Nephron (organoid): ENCODE results near the gene C1QTNF4.

Experiments used
- H3K27ac Mint-ChIP-seq, 3 experiments: 2 replicates each; pipeline ENCODE4 v1.8.0; 2020; ENCODE audit warnings: mixed read lengths in 3 of 3, mild to moderate bottlenecking in 2 of 3, moderate library complexity in 1 of 3
- H3K27me3 Mint-ChIP-seq: 2 replicates; pipeline ENCODE4 v1.8.0; 2021; ENCODE audit warnings: low read depth, mild to moderate bottlenecking, moderate library complexity, mixed read lengths
- H3K36me3 Mint-ChIP-seq: 2 replicates; pipeline ENCODE4 v1.8.0; 2020; ENCODE audit warnings: low read depth, mixed read lengths
- H3K4me1 Mint-ChIP-seq: 2 replicates; pipeline ENCODE4 v1.8.0; 2020; ENCODE audit warnings: mixed read lengths
- H3K4me3 Mint-ChIP-seq, 3 experiments: 2 replicates each; pipeline ENCODE4 v1.8.0; 2020; ENCODE audit warnings: mild to moderate bottlenecking in 3 of 3, mixed read lengths in 3 of 3, moderate library complexity in 2 of 3
- H3K9me3 Mint-ChIP-seq: 2 replicates; pipeline ENCODE4 v1.8.0; 2020; ENCODE audit warnings: mixed read lengths
- CTCF ChIP-seq, 3 experiments: fragments of 200-600 bp; sonication (generic); IDR thresholded peaks; one replicate each; pipeline ENCODE4 v1.5.0; 2021; ENCODE audit warnings: antibody characterized with exemption in 3 of 3; ENCODE audit not compliant: unreplicated experiment in 3 of 3

C1QTNF4 gene

DNA sequence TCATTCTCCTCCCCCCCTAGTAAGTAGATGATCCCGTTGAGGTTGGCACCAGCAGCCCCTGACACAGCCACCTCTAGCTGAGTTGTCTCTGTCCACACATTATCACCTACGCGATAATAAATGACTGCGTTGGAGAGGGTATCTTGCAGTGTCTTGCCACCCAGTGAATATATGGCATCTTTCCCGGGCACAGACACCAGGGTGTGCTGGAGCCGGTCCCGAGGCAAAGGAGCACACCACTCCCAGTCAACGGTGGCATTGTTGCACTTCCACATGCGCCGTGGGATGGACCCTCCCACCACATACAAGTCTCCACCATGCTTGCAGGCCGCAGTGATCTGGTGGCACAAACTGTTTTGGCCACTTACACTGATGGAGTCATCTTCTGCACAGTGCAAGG is 20.9 kb downstream of the C1QTNF4 start:
- no peak for TF ChIP-seq CTCF (IDR thresholded peaks at IDR 0.05; ENCODE audit: unreplicated experiment in 3 of 3)
- H3K27me3 Mint-ChIP-seq: no peaks in the 10 kb centered on the region
- H3K4me3 Mint-ChIP-seq: no peak overlapping the region
- no peaks in the 10 kb centered on the region for H3K9me3 Mint-ChIP-seq
- H3K27ac Mint-ChIP-seq: peak overlapping the region in 2 of 3 experiments; percentile 38 to 73
- peaks cover 32% of the 10 kb centered on the region for H3K4me1 Mint-ChIP-seq
- H3K36me3 Mint-ChIP-seq: peaks cover 57% of the 10 kb centered on the region

DNA sequence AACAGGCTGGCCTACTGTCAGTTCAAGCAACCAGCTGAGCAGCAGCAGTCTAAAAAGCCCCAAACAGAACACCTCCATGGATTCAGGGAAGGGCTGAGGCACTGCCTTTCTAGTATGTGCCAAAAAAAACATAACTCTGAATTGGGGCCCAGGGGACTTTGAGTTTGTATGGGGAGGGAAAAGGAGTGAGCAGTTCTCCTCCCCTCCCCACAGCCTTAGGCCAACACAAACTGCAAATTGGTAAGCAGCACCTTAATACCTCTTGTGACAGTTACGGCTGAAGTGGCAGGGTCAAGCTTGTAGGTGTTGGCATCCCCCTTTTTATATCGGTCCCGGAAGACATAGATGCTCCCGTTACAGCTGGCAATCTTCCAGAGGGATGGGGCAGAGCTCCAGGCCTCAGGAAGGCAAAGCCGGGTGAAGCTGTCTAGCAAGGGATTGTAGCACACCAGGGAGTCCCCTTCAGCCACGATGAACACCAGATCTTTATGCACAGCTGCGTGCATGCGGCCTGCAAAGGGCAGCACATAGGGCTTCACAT is 21.4 kb downstream of the C1QTNF4 start:
- no peak for TF ChIP-seq CTCF (IDR thresholded peaks at IDR 0.05; ENCODE audit: unreplicated experiment in 3 of 3)
- Mint-ChIP-seq H3K4me3 (peak overlapping the region in 1 of 3 experiments; percentile 30), H3K36me3 (peaks cover 55% of the 10 kb centered on the region), H3K27me3 (no peaks in the 10 kb centered on the region), H3K27ac (peak overlapping the region; percentile 38 to 73 (median 52)), H3K4me1 (peaks cover 27% of the 10 kb centered on the region), H3K9me3 (no peaks in the 10 kb centered on the region)

GRCh38 chr11:47571895-47572294 is 22.3 kb downstream of the C1QTNF4 start:
- H3K27ac Mint-ChIP-seq: peak overlapping the region in 1 of 3 experiments; percentile 73
- peaks cover 50% of the 10 kb centered on the region for H3K36me3 Mint-ChIP-seq
- H3K27me3 Mint-ChIP-seq: no peaks in the 10 kb centered on the region
- H3K4me1 Mint-ChIP-seq: peaks cover 18% of the 10 kb centered on the region
- TF ChIP-seq CTCF (IDR thresholded peaks at IDR 0.05; ENCODE audit: unreplicated experiment in 3 of 3): no peak
- H3K4me3 Mint-ChIP-seq: no peak overlapping the region
- no peaks in the 10 kb centered on the region for H3K9me3 Mint-ChIP-seq

GRCh38 chr11:47571357-47571729 is 22.9 kb downstream of the C1QTNF4 start:
- no peak overlapping the region for H3K4me3 Mint-ChIP-seq
- peaks cover 22% of the 10 kb centered on the region for H3K4me1 Mint-ChIP-seq
- H3K27ac Mint-ChIP-seq: no peak overlapping the region
- H3K36me3 Mint-ChIP-seq: peaks cover 46% of the 10 kb centered on the region
- no peaks in the 10 kb centered on the region for H3K9me3 Mint-ChIP-seq
- H3K27me3 Mint-ChIP-seq: no peaks in the 10 kb centered on the region
- TF ChIP-seq CTCF (IDR thresholded peaks at IDR 0.05; ENCODE audit: unreplicated experiment in 3 of 3): no peak

- H3K4me3 Mint-ChIP-seq: no peak overlapping the region
- no peaks in the 10 kb centered on the region for H3K27me3 Mint-ChIP-seq
Measured at GRCh38 chr11:47570651-47571356, 23.4 kb downstream of the C1QTNF4 start.

More at GRCh38 chr11:47570651-47571356, 23.4 kb downstream of the C1QTNF4 start:
- no peaks in the 10 kb centered on the region for H3K9me3 Mint-ChIP-seq
- TF ChIP-seq CTCF (IDR thresholded peaks at IDR 0.05; ENCODE audit: unreplicated experiment in 3 of 3): no peak
- no peak overlapping the region for H3K27ac Mint-ChIP-seq
- peaks cover 23% of the 10 kb centered on the region for H3K4me1 Mint-ChIP-seq
- H3K36me3 Mint-ChIP-seq: peaks cover 43% of the 10 kb centered on the region
